K562 (cell line): ENCODE measurements around the gene RNF123. TPM values are rescaled to one million over a fixed set of nuclear protein-coding genes. Genes with fewer than 3 reads are reported as not detected.

Experiments
- FUS ChIP-seq: fragments of 200-400 bp; formaldehyde crosslinking; optimal IDR thresholded peaks from 2 replicates; pipeline ENCODE3; 2017; ENCODE audit warnings: low read depth, low read length
- MGA ChIP-seq: fragments of 450-650 bp; IDR thresholded peaks from 2 replicates; pipeline ENCODE4 v1.6.1; 2016; ENCODE audit warnings: mild to moderate bottlenecking, moderate library complexity
- MNT ChIP-seq, 2 experiments: fragments of 450-650 bp; conservative IDR thresholded peaks; 2 replicates each; pipeline ENCODE4 v1.6.1; 2017; ENCODE audit warnings: mild to moderate bottlenecking in 2 of 2, moderate library complexity in 2 of 2
- PHF8 ChIP-seq: fragments of 200-600 bp; sonication (generic); IDR thresholded peaks from 2 replicates; pipeline ENCODE4 v1.6.1; 2012; ENCODE audit warnings: mixed run types, mild to moderate bottlenecking, inconsistent platforms, low read length, moderate library complexity, borderline replicate concordance
- POU5F1 ChIP-seq: fragments of 150-350 bp; IDR thresholded peaks from 2 replicates; pipeline ENCODE4 v1.6.1; 2014; ENCODE audit warnings: borderline replicate concordance, low read length, low read depth, mild to moderate bottlenecking; ENCODE audit not compliant: partially characterized antibody
- XRCC3 ChIP-seq: fragments of 450-650 bp; IDR thresholded peaks from 2 replicates; pipeline ENCODE4 v1.6.1; 2017; ENCODE audit warnings: mild to moderate bottlenecking, moderate library complexity
- ZBTB49 ChIP-seq: sonication (generic); formaldehyde crosslinking; IDR thresholded peaks from 2 replicates; pipeline ENCODE4 v1.8.0; 2022; ENCODE audit warnings: missing genetic modification reagents, mild to moderate bottlenecking, borderline replicate concordance
- ZNF583 ChIP-seq: fragments of 250-450 bp; sonication (Bioruptor Pico); IDR thresholded peaks from 2 replicates; pipeline ENCODE4 v1.4.0; 2020
- ZNF830 ChIP-seq: fragments of 250-450 bp; sonication (Bioruptor Pico); IDR thresholded peaks from 2 replicates; pipeline ENCODE4 v1.5.0; 2021; ENCODE audit warnings: mild to moderate bottlenecking
- polyA plus RNA-seq, 8 experiments: library from polyadenylated mRNA; depleted of rRNA in 4 of 8; stranded (reverse) in 5 of 8; unstranded in 3 of 8; fragments of >200 nt; fragmentation: Nextera tagmentation in 2 of 8; fragmentation: Illumina TruSeq in 1 of 8; extraction: Ambion mirVana in 2 of 8; extraction: Trizol in 1 of 8; gene quantifications; 2 replicates each; pipeline versions ENCODE4 v1.2.1 to v1.2.3, GENCODE V29; 2011 to 2014; ENCODE audit warnings: inconsistent platforms in 1 of 8, missing spikeins in 1 of 8
- total RNA-seq, 7 experiments: library from RNA; depleted of rRNA in 6 of 7; stranded (reverse); fragments of >200 nt in 6 of 7; fragmentation: Illumina TruSeq in 2 of 7; extraction: Trizol in 2 of 7; gene quantifications; 2 replicates each; pipeline versions ENCODE4 v1.2.1 to v1.2.3, GENCODE V29; 2011 to 2021; ENCODE audit warnings: low replicate concordance in 1 of 7

The RNF123 gene
- total and polyA plus RNA-seq, 9 of the 15 experiments (the other 6 are each of a cell fraction or from before 2014, with no cell fraction given), result 8.7 to 53.1 (median 17.5) TPM

- TF ChIP-seq MNT (conservative IDR thresholded peaks at IDR 0.05) (peak; percentile 38 to 72; a peak in 3 of 4 replicates), FUS (no peak), PHF8 (peak; percentile 80; the same call in 1 of the 2 replicates), ZNF583 (CRISPR knock-in tag) (no peak), POU5F1 (peak; percentile 85), ZBTB49 (CRISPR knock-in tag) (no peak), MGA (no peak), ZNF830 (no peak), XRCC3 (no peak)
These were observed at the start of gene RNF123, which contains the start of gene MST1 (continued) for GRCh38 chr3:49689046-49689907.
